GM23338 (cell line): ENCODE data around the gene TNFAIP6. TPM values are rescaled to one million over a fixed set of nuclear protein-coding genes. Genes with fewer than 3 reads are reported as not detected.

Source experiments
- ATAC-seq: fragments of 200-7000 bp; cut with Tn5 transposase; 3 replicates; pipeline ENCODE4 v1.9.1; 2020
- DNase-seq: peaks from one replicate; pipeline ENCODE4 v3.0.0-alpha.2; 2015; ENCODE audit warnings: low spot score
- H2AFZ ChIP-seq: fragments of 200-600 bp; sonication (generic); 2 replicates; pipeline ENCODE4 v1.8.0; 2016; ENCODE audit warnings: antibody characterized with exemption, mild to moderate bottlenecking, moderate library complexity
- H3F3A ChIP-seq: fragments of 200-600 bp; sonication (generic); replicated peaks from 2 replicates; pipeline ENCODE4 v1.8.0; 2017; ENCODE audit warnings: antibody characterized with exemption, mixed run types, low read depth
- H3K27ac ChIP-seq: fragments of 200-600 bp; sonication (generic); 2 replicates; pipeline ENCODE4 v1.6.1; 2016; ENCODE audit warnings: low read depth
- H3K27me3 ChIP-seq: fragments of 200-600 bp; sonication (generic); 2 replicates; pipeline ENCODE4 v1.8.0; 2016; ENCODE audit warnings: mild to moderate bottlenecking, mixed run types, moderate library complexity; ENCODE audit not compliant: insufficient read depth
- H3K36me3 ChIP-seq: fragments of 200-600 bp; sonication (generic); 2 replicates; pipeline ENCODE4 v1.8.0; 2016; ENCODE audit warnings: mild to moderate bottlenecking; ENCODE audit not compliant: insufficient read depth
- H3K4me1 ChIP-seq: fragments of 200-600 bp; sonication (generic); 2 replicates; pipeline ENCODE4 v1.8.0; 2016; ENCODE audit warnings: mild to moderate bottlenecking, moderate library complexity; ENCODE audit not compliant: insufficient read depth
- H3K4me2 ChIP-seq: fragments of 200-600 bp; sonication (generic); 2 replicates; pipeline ENCODE4 v1.7.1; 2017; ENCODE audit warnings: mixed run types
- H3K4me3 ChIP-seq: fragments of 200-600 bp; sonication (generic); 2 replicates; pipeline ENCODE4 v1.6.1; 2016; ENCODE audit warnings: mixed run types
- H3K79me2 ChIP-seq: fragments of 200-600 bp; sonication (generic); replicated peaks from 2 replicates; pipeline ENCODE4 v1.8.0; 2017; ENCODE audit warnings: mild to moderate bottlenecking; ENCODE audit not compliant: insufficient read depth
- H3K9me2 ChIP-seq: fragments of 200-600 bp; sonication (generic); 2 replicates; pipeline ENCODE4 v1.8.0; 2017; ENCODE audit not compliant: insufficient read depth
- H4K20me1 ChIP-seq: fragments of 200-600 bp; sonication (generic); replicated peaks from 2 replicates; pipeline ENCODE4 v1.8.0; 2017; ENCODE audit warnings: mild to moderate bottlenecking; ENCODE audit not compliant: insufficient read depth
- H3K27ac Mint-ChIP-seq: 2 replicates; pipeline ENCODE4 v1.8.0; 2020; ENCODE audit warnings: inconsistent platforms, mild to moderate bottlenecking, moderate library complexity, mixed read lengths
- H3K27me3 Mint-ChIP-seq: 3 replicates; pipeline ENCODE4 v1.8.0; 2022; ENCODE audit warnings: low read depth, mild to moderate bottlenecking, moderate library complexity, mixed read lengths, inconsistent platforms; ENCODE audit not compliant: insufficient read depth, poor library complexity
- H3K36me3 Mint-ChIP-seq: 3 replicates; pipeline ENCODE4 v1.8.0; 2021; ENCODE audit warnings: low read depth, mild to moderate bottlenecking, inconsistent platforms, moderate library complexity, mixed read lengths
- H3K4me1 Mint-ChIP-seq: 3 replicates; pipeline ENCODE4 v1.8.0; 2020; ENCODE audit warnings: mild to moderate bottlenecking, inconsistent platforms, mixed read lengths
- H3K4me3 Mint-ChIP-seq: 3 replicates; pipeline ENCODE4 v1.8.0; 2021; ENCODE audit warnings: moderate library complexity, mild to moderate bottlenecking, inconsistent platforms, mixed read lengths
- H3K9me3 Mint-ChIP-seq: 3 replicates; pipeline ENCODE4 v1.8.0; 2020; ENCODE audit warnings: moderate library complexity, mild to moderate bottlenecking, inconsistent platforms, mixed read lengths
- ETS1 ChIP-seq: IDR thresholded peaks from 2 replicates; pipeline ENCODE4 v1.6.1; 2016; ENCODE audit warnings: antibody characterized with exemption
- EZH2 ChIP-seq: fragments of 200-600 bp; sonication (generic); IDR thresholded peaks from one replicate; pipeline ENCODE4 v1.8.0; 2017; ENCODE audit warnings: antibody characterized with exemption, mild to moderate bottlenecking, low read depth; ENCODE audit not compliant: unreplicated experiment
- EZH2phosphoT487 ChIP-seq: fragments of 200-600 bp; sonication (generic); IDR thresholded peaks from one replicate; pipeline ENCODE4 v1.8.1; 2018; ENCODE audit warnings: antibody characterized with exemption; ENCODE audit not compliant: unreplicated experiment
- NANOG ChIP-seq: IDR thresholded peaks from 2 replicates; pipeline ENCODE4 v1.6.1; 2016; ENCODE audit warnings: antibody characterized with exemption, borderline replicate concordance
- POLR2AphosphoS5 ChIP-seq: IDR thresholded peaks from 2 replicates; pipeline ENCODE4 v1.6.1; 2016; ENCODE audit warnings: antibody characterized with exemption, low read depth
- REST ChIP-seq: IDR thresholded peaks from one replicate; pipeline ENCODE4 v1.6.1; 2018; ENCODE audit warnings: antibody characterized with exemption; ENCODE audit not compliant: unreplicated experiment
- STAT1 ChIP-seq: IDR thresholded peaks from one replicate; pipeline ENCODE4 v1.6.1; 2016; ENCODE audit warnings: antibody characterized with exemption; ENCODE audit not compliant: unreplicated experiment
- ZNF331 ChIP-seq: fragments of 250-450 bp; sonication (Bioruptor Pico); IDR thresholded peaks from 2 replicates; pipeline ENCODE4 v1.5.0; 2020; ENCODE audit warnings: low read depth, mild to moderate bottlenecking, moderate library complexity
- polyA plus RNA-seq: library from polyadenylated mRNA; unstranded; fragments of >200 nt; fragmentation: Nextera tagmentation; extraction: Ambion mirVana; gene quantifications from 2 replicates; pipeline ENCODE4 v1.2.1, GENCODE V29; 2016
- total RNA-seq: library from RNA; depleted of rRNA; stranded (reverse); fragments of >200 nt; shearing (Covaris generic); gene quantifications from 2 replicates; pipeline ENCODE4 v1.2.3, GENCODE V29; 2014
- TF ChIP-seq, protein P1 (sequence below): fragments of 250-450 bp; sonication (Bioruptor Pico); IDR thresholded peaks from 2 replicates; pipeline ENCODE4 v1.5.0; 2020; ENCODE audit warnings: mild to moderate bottlenecking, moderate library complexity

TNFAIP6 gene
- total and polyA plus RNA-seq, 2 experiments from 2014 or later, result 2.9 to 6.1 TPM

- H3K9me2 ChIP-seq, result no peaks in the 10 kb centered on the region
- no peak overlapping the region for H3K27ac ChIP-seq
- H3K4me3 ChIP-seq, result no peak overlapping the region
- H2AFZ ChIP-seq, result no peak overlapping the region
- Mint-ChIP-seq H3K4me3 (no peak overlapping the region), H3K4me1 (no peaks in the 10 kb centered on the region), H3K27ac (no peak overlapping the region), H3K27me3 (no peaks in the 10 kb centered on the region), H3K9me3 (no peaks in the 10 kb centered on the region), H3K36me3 (peaks cover 90% of the 10 kb centered on the region)
- no peak for ATAC-seq
- H3K36me3 ChIP-seq, result peaks cover 70% of the 10 kb centered on the region
- no peaks in the 10 kb centered on the region for H3K27me3 ChIP-seq
- peaks cover 41% of the 10 kb centered on the region for H4K20me1 ChIP-seq
- no peaks in the 10 kb centered on the region for H3K4me1 ChIP-seq
- no peak for DNase-seq
- TF ChIP-seq REST (no peak), STAT1 (no peak), POLR2AphosphoS5 (no peak), EZH2phosphoT487 (no peak), ZNF331 (no peak), ETS1 (no peak), EZH2 (no peak), NANOG (no peak)
- TF ChIP-seq, protein P1, sequence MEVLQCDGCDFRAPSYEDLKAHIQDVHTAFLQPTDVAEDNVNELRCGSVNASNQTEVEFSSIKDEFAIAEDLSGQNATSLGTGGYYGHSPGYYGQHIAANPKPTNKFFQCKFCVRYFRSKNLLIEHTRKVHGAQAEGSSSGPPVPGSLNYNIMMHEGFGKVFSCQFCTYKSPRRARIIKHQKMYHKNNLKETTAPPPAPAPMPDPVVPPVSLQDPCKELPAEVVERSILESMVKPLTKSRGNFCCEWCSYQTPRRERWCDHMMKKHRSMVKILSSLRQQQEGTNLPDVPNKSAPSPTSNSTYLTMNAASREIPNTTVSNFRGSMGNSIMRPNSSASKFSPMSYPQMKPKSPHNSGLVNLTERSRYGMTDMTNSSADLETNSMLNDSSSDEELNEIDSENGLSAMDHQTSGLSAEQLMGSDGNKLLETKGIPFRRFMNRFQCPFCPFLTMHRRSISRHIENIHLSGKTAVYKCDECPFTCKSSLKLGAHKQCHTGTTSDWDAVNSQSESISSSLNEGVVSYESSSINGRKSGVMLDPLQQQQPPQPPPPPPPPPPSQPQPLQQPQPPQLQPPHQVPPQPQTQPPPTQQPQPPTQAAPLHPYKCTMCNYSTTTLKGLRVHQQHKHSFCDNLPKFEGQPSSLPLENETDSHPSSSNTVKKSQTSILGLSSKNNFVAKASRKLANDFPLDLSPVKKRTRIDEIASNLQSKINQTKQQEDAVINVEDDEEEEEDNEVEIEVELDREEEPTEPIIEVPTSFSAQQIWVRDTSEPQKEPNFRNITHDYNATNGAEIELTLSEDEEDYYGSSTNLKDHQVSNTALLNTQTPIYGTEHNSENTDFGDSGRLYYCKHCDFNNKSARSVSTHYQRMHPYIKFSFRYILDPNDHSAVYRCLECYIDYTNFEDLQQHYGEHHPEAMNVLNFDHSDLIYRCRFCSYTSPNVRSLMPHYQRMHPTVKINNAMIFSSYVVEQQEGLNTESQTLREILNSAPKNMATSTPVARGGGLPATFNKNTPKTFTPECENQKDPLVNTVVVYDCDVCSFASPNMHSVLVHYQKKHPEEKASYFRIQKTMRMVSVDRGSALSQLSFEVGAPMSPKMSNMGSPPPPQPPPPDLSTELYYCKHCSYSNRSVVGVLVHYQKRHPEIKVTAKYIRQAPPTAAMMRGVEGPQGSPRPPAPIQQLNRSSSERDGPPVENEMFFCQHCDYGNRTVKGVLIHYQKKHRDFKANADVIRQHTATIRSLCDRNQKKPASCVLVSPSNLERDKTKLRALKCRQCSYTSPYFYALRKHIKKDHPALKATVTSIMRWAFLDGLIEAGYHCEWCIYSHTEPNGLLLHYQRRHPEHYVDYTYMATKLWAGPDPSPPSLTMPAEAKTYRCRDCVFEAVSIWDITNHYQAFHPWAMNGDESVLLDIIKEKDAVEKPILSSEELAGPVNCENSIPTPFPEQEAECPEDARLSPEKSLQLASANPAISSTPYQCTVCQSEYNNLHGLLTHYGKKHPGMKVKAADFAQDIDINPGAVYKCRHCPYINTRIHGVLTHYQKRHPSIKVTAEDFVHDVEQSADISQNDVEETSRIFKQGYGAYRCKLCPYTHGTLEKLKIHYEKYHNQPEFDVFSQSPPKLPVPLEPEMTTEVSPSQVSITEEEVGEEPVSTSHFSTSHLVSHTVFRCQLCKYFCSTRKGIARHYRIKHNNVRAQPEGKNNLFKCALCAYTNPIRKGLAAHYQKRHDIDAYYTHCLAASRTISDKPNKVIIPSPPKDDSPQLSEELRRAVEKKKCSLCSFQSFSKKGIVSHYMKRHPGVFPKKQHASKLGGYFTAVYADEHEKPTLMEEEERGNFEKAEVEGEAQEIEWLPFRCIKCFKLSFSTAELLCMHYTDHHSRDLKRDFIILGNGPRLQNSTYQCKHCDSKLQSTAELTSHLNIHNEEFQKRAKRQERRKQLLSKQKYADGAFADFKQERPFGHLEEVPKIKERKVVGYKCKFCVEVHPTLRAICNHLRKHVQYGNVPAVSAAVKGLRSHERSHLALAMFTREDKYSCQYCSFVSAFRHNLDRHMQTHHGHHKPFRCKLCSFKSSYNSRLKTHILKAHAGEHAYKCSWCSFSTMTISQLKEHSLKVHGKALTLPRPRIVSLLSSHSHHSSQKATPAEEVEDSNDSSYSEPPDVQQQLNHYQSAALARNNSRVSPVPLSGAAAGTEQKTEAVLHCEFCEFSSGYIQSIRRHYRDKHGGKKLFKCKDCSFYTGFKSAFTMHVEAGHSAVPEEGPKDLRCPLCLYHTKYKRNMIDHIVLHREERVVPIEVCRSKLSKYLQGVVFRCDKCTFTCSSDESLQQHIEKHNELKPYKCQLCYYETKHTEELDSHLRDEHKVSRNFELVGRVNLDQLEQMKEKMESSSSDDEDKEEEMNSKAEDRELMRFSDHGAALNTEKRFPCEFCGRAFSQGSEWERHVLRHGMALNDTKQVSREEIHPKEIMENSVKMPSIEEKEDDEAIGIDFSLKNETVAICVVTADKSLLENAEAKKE, result no peak
- peaks cover 100% of the 10 kb centered on the region for H3K79me2 ChIP-seq
- no peak overlapping the region for H3K4me2 ChIP-seq
- H3F3A ChIP-seq, result peaks cover 17% of the 10 kb centered on the region
Observed at GRCh38 chr2:151423760-151424159, 66.4 kb downstream of the TNFAIP6 start.
